AG04449 (cell line): ENCODE measurements around the gene PCSK1N.

Source experiments
- CTCF ChIA-PET: fragments of 350-600 bp; formaldehyde crosslinking; extraction: SDS; loops from one replicate; lab custom pipeline; 2021; ENCODE audit warnings: antibody characterized with exemption; lab: Yijun Ruan, JAX
- POLR2A ChIA-PET: fragments of 400-600, 350-600 bp; formaldehyde crosslinking; extraction: SDS; loops from one replicate; lab custom pipeline; 2020; ENCODE audit warnings: antibody characterized with exemption, inconsistent platforms; lab: Yijun Ruan, JAX
- DNase-seq: peaks from one replicate; pipeline ENCODE4 v3.0.0-alpha.2; 2010; ENCODE audit warnings: low read depth, low spot score
- H3K4me3 ChIP-seq: 2 replicates; pipeline ENCODE4 v1.5.1; 2011; ENCODE audit warnings: low read depth, mild to moderate bottlenecking, control low read depth, low read length
- CTCF ChIP-seq: IDR thresholded peaks from one replicate; pipeline ENCODE4 v1.5.1; 2011; ENCODE audit warnings: mild to moderate bottlenecking, moderate library complexity, low read length, control low read depth, inconsistent platforms; ENCODE audit not compliant: insufficient read depth; ENCODE audit errors: missing control alignments

The PCSK1N gene

GRCh38 chrX:48791063-48791820, 44.2 kb downstream of the PCSK1N start:
- POLR2A ChIA-PET: no interaction called here
- TF ChIP-seq CTCF: no peak

GRCh38 chrX:48790477-48790876, 44.9 kb downstream of the PCSK1N start:
- no peak overlapping the region for H3K4me3 ChIP-seq
- POLR2A ChIA-PET: no interaction called here
- no peak for TF ChIP-seq CTCF
- CTCF ChIA-PET: no interaction called here
- DNase-seq: no peak

More at GRCh38 chrX:48791063-48791820, 44.2 kb downstream of the PCSK1N start:
- no peak overlapping the region for H3K4me3 ChIP-seq
- CTCF ChIA-PET: no interaction called here
- DNase-seq: no peak

GRCh38 chrX:48789366-48790220, 45.8 kb downstream of the PCSK1N start:
- no peak for DNase-seq
- H3K4me3 ChIP-seq: no peak overlapping the region
- CTCF ChIA-PET: no interaction called here
- POLR2A ChIA-PET: no interaction called here
- TF ChIP-seq CTCF: no peak

GRCh38 chrX:48787505-48788443, 47.6 kb downstream of the PCSK1N start:
- H3K4me3 ChIP-seq: no peak overlapping the region
- DNase-seq: no peak
- ChIA-PET CTCF (no interaction called here), POLR2A (no interaction called here)
- TF ChIP-seq CTCF: no peak

- ChIA-PET CTCF (no interaction called here), POLR2A (no interaction called here)
- DNase-seq: no peak
- H3K4me3 ChIP-seq: no peak overlapping the region
- no peak for TF ChIP-seq CTCF
Measured at GRCh38 chrX:48786825-48787504, 48.4 kb downstream of the PCSK1N start.
